Liver (tissue), 9 donors: ENCODE measurements around the gene CHKB. TPM values are rescaled to one million over a fixed set of nuclear protein-coding genes. Genes with fewer than 3 reads are reported as not detected.

Experiments
- DNase-seq: peaks from one replicate; pipeline ENCODE4 v3.0.0-alpha.2; 2017; ENCODE audit warnings: low spot score
- H3K27ac ChIP-seq, 2 donors: one replicate each; pipeline ENCODE4 v1.7.0; 2013; ENCODE audit warnings: inconsistent platforms in 2 of 2, low read length in 2 of 2, control low read depth in 1 of 2, low read depth in 1 of 2, mild to moderate bottlenecking in 1 of 2
- H3K27me3 ChIP-seq, 4 donors: one replicate each; pipeline versions ENCODE4 v1.6.1 to v1.7.0; 2013; ENCODE audit warnings: low read length in 3 of 4, inconsistent platforms in 1 of 4, mild to moderate bottlenecking in 1 of 4, moderate library complexity in 1 of 4; ENCODE audit not compliant: control insufficient read depth in 4 of 4, insufficient read depth in 4 of 4
- H3K36me3 ChIP-seq, 4 donors: one replicate each; pipeline versions ENCODE4 v1.6.1 to v1.7.0; 2013; ENCODE audit warnings: low read length in 3 of 4, mild to moderate bottlenecking in 3 of 4, low read depth in 1 of 4, moderate library complexity in 1 of 4; ENCODE audit not compliant: control insufficient read depth in 4 of 4, insufficient read depth in 3 of 4
- H3K4me1 ChIP-seq, 4 donors: one replicate each; pipeline versions ENCODE4 v1.6.1 to v1.7.0; 2013; ENCODE audit warnings: low read length in 3 of 4, mild to moderate bottlenecking in 3 of 4, moderate library complexity in 1 of 4; ENCODE audit not compliant: control insufficient read depth in 4 of 4, insufficient read depth in 4 of 4
- H3K4me3 ChIP-seq, 3 donors: one replicate each; pipeline versions ENCODE4 v1.6.1 to v1.7.0; 2013; ENCODE audit warnings: low read length in 3 of 3, control low read depth in 1 of 3, low read depth in 1 of 3, mild to moderate bottlenecking in 1 of 3
- H3K9ac ChIP-seq, 2 donors: one replicate each; pipeline ENCODE4 v1.7.0; 2013; ENCODE audit warnings: low read length in 2 of 2, mild to moderate bottlenecking in 2 of 2, moderate library complexity in 2 of 2, control low read depth in 1 of 2, low read depth in 1 of 2
- H3K9me3 ChIP-seq, 4 donors: one replicate each; pipeline versions ENCODE4 v1.6.1 to v1.7.0; 2013; ENCODE audit warnings: low read length in 3 of 4; ENCODE audit not compliant: control insufficient read depth in 4 of 4
- EGR1 ChIP-seq, 2 donors: IDR thresholded peaks; 2 replicates each; pipeline ENCODE4 v1.6.1; 2016 to 2018; ENCODE audit warnings: antibody characterized with exemption in 2 of 2, low read depth in 2 of 2
- FOXA1 ChIP-seq: IDR thresholded peaks from 2 replicates; pipeline ENCODE4 v1.6.1; 2016; ENCODE audit warnings: antibody characterized with exemption
- FOXA2 ChIP-seq: IDR thresholded peaks from 2 replicates; pipeline ENCODE4 v1.6.1; 2016; ENCODE audit warnings: antibody characterized with exemption
- GABPA ChIP-seq, 2 donors: IDR thresholded peaks in 1 of 2; conservative IDR thresholded peaks in 1 of 2; 2 replicates each; pipeline ENCODE4 v1.6.1; 2016; ENCODE audit warnings: antibody characterized with exemption in 2 of 2, mild to moderate bottlenecking in 1 of 2, moderate library complexity in 1 of 2
- HNF4A ChIP-seq, 2 donors: conservative IDR thresholded peaks; 2 replicates each; pipeline ENCODE4 v1.6.1; 2016; ENCODE audit warnings: antibody characterized with exemption in 2 of 2, mild to moderate bottlenecking in 2 of 2
- JUND ChIP-seq, 2 donors: IDR thresholded peaks; 2 replicates each; pipeline ENCODE4 v1.6.1; 2016; ENCODE audit warnings: antibody characterized with exemption in 2 of 2
- NR2F2 ChIP-seq: IDR thresholded peaks from 2 replicates; pipeline ENCODE4 v1.6.1; 2016; ENCODE audit warnings: antibody characterized with exemption
- RAD21 ChIP-seq, 2 donors: IDR thresholded peaks; 2 replicates each; pipeline ENCODE4 v1.6.1; 2016; ENCODE audit warnings: antibody characterized with exemption in 2 of 2, mild to moderate bottlenecking in 2 of 2
- RXRA ChIP-seq, 2 donors: IDR thresholded peaks; 2 replicates each; pipeline ENCODE4 v1.6.1; 2017 to 2018; ENCODE audit warnings: antibody characterized with exemption in 2 of 2, mild to moderate bottlenecking in 1 of 2
- SP1 ChIP-seq: IDR thresholded peaks from 2 replicates; pipeline ENCODE4 v1.6.1; 2018; ENCODE audit warnings: antibody characterized with exemption, mild to moderate bottlenecking
- TAF1 ChIP-seq: conservative IDR thresholded peaks from 2 replicates; pipeline ENCODE4 v1.6.1; 2016; ENCODE audit warnings: antibody characterized with exemption, mild to moderate bottlenecking
- YY1 ChIP-seq: IDR thresholded peaks from 2 replicates; pipeline ENCODE4 v1.6.1; 2016; ENCODE audit warnings: antibody characterized with exemption, mild to moderate bottlenecking
- WGBS: extraction: QIAGEN DNeasy Blood & Tissue Kit; methylation state at CpG from one replicate; pipeline ENCODE4 v1.1.7; 2013; 5-methylcytosine and 5-hydroxymethylcytosine counted together
- polyA plus RNA-seq, 2 donors: library from polyadenylated mRNA; stranded (reverse) in 1 of 2; unstranded in 1 of 2; fragments of 200-250 nt in 1 of 2; fragments of >200 nt in 1 of 2; fragmentation: Nextera tagmentation in 1 of 2; extraction: Ambion mirVana in 1 of 2; gene quantifications; one replicate each; pipeline versions ENCODE4 v1.2.1 to v1.2.3, GENCODE V29; 2013 to 2015
- total RNA-seq, 2 donors: library from RNA; depleted of rRNA; stranded (reverse); fragments of >200 nt; gene quantifications; one replicate each; pipeline ENCODE4 v1.2.3, GENCODE V29; 2014
- TF ChIP-seq, protein P1 (sequence below): IDR thresholded peaks from 2 replicates; pipeline ENCODE4 v1.6.1; 2016; ENCODE audit warnings: antibody characterized with exemption
- TF ChIP-seq, protein P2 (sequence below): IDR thresholded peaks from 2 replicates; pipeline ENCODE4 v1.6.1; 2016; ENCODE audit warnings: antibody characterized with exemption, mild to moderate bottlenecking
- TF ChIP-seq, protein P3 (sequence below): IDR thresholded peaks from 2 replicates; pipeline ENCODE4 v1.6.1; 2016; ENCODE audit warnings: antibody characterized with exemption
- TF ChIP-seq, protein P4 (sequence below): IDR thresholded peaks from 2 replicates; pipeline ENCODE4 v1.6.1; 2016; ENCODE audit warnings: antibody characterized with exemption
- donor health status: healthy.
- donor health status: healthy.
- donor health status: healthy.
- donor health status: healthy.
- donor health status: healthy.

CHKB gene
- total and polyA plus RNA-seq, 4 donors = 17.9 to 24.2 (median 20.6) TPM

DNA sequence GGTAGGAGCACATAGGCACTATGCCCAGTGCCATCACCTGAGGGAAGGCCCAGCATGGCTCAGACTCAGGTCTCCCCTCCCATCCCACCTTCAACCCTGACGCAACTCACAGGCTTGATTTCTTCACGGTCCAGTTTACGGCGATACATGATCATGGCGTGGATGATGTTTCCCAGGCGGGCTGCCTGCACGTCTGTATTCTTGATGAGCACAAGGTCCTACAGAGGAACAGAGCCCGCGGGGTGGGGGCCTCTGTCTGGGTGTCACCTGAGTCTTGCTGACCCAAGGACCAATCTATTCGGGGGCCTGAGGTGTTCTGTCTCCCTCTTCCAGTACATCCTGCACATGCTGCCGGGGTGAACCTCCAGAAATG lies 8.3 kb downstream of the CHKB start:
- Histone ChIP-seq H3K27me3 (no peaks in the 10 kb centered on the region), H3K9me3 (no peaks in the 10 kb centered on the region), H3K4me3 (no peak overlapping the region), H3K36me3 (peaks cover 0 to 13% (median under 1%) of the 10 kb centered on the region in 4 donors), H3K9ac (no peak overlapping the region), H3K4me1 (peaks cover 8 to 26% (median 20%) of the 10 kb centered on the region in 4 donors), H3K27ac (no peak overlapping the region)
- TF ChIP-seq, protein P1, sequence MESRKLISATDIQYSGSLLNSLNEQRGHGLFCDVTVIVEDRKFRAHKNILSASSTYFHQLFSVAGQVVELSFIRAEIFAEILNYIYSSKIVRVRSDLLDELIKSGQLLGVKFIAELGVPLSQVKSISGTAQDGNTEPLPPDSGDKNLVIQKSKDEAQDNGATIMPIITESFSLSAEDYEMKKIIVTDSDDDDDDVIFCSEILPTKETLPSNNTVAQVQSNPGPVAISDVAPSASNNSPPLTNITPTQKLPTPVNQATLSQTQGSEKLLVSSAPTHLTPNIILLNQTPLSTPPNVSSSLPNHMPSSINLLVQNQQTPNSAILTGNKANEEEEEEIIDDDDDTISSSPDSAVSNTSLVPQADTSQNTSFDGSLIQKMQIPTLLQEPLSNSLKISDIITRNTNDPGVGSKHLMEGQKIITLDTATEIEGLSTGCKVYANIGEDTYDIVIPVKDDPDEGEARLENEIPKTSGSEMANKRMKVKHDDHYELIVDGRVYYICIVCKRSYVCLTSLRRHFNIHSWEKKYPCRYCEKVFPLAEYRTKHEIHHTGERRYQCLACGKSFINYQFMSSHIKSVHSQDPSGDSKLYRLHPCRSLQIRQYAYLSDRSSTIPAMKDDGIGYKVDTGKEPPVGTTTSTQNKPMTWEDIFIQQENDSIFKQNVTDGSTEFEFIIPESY = no peak
- no peak for TF ChIP-seq SP1
- no peak for TF ChIP-seq RAD21 (IDR thresholded peaks at IDR 0.05)
- TF ChIP-seq RXRA (IDR thresholded peaks at IDR 0.05) = no peak
- TF ChIP-seq HNF4A (conservative IDR thresholded peaks at IDR 0.05) = no peak
- no peak for TF ChIP-seq FOXA2
- TF ChIP-seq GABPA (IDR thresholded peaks at IDR 0.05 in 1 of 2, conservative IDR thresholded peaks at IDR 0.05 in 1 of 2) = no peak
- TF ChIP-seq JUND (IDR thresholded peaks at IDR 0.05) = no peak
- TF ChIP-seq, protein P2, sequence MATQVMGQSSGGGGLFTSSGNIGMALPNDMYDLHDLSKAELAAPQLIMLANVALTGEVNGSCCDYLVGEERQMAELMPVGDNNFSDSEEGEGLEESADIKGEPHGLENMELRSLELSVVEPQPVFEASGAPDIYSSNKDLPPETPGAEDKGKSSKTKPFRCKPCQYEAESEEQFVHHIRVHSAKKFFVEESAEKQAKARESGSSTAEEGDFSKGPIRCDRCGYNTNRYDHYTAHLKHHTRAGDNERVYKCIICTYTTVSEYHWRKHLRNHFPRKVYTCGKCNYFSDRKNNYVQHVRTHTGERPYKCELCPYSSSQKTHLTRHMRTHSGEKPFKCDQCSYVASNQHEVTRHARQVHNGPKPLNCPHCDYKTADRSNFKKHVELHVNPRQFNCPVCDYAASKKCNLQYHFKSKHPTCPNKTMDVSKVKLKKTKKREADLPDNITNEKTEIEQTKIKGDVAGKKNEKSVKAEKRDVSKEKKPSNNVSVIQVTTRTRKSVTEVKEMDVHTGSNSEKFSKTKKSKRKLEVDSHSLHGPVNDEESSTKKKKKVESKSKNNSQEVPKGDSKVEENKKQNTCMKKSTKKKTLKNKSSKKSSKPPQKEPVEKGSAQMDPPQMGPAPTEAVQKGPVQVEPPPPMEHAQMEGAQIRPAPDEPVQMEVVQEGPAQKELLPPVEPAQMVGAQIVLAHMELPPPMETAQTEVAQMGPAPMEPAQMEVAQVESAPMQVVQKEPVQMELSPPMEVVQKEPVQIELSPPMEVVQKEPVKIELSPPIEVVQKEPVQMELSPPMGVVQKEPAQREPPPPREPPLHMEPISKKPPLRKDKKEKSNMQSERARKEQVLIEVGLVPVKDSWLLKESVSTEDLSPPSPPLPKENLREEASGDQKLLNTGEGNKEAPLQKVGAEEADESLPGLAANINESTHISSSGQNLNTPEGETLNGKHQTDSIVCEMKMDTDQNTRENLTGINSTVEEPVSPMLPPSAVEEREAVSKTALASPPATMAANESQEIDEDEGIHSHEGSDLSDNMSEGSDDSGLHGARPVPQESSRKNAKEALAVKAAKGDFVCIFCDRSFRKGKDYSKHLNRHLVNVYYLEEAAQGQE = no peak
- TF ChIP-seq TAF1 = no peak
- no peak for TF ChIP-seq YY1
- TF ChIP-seq EGR1 (IDR thresholded peaks at IDR 0.05; ENCODE audit: low read depth in 2 of 2) = no peak
- TF ChIP-seq FOXA1 = no peak
- DNase-seq = no peak
- WGBS = 93% methylated on average over 11 of the region's 11 CpGs

DNA sequence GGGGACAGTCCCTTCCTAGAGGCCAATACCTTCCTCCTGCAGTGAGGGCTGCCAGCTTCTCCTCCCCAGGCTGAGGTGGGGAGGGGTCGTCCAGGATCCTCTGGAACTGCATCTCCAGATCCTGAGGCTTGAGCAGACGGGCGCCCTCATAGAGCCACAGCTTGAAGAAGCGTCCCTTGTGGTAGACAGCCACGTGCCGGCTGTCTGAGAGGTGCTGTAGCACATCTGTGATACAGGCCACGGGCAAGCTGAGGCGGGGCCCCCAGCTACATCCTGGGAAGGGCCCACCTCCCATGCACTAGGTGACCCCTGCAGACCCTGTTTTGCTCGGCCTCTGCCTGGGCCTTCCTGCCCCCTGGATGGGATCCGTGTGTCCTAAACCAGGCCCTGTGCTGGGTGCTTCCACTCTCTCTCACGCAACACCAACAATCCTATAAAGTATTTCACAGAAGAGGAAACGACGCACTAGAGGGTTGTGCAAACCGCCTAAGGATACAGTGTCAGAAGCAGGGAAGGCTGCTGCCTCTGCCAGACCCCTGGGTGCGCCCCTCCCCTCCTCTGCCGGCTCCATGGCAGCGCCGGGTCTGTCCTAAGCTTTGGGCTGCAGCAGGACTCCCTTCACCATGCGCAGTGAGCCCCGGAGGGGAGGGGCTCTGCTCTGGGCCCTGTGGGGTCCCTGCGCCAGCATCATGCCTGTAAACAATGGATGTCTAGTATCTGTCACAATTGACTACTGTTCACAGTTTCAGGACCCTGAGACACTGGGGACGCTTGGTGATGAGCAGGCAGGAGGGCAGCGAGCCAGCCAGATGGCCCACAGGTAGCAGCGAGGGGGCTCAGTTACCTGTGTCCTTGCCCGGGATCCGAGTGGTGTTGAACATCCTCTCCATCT lies 8.9 kb downstream of the CHKB start:
- Histone ChIP-seq H3K9me3 (no peaks in the 10 kb centered on the region), H3K9ac (no peak overlapping the region)
- no peak for DNase-seq
- TF ChIP-seq, protein P2 = no peak
- TF ChIP-seq FOXA1 (no peak), EGR1 (IDR thresholded peaks at IDR 0.05; ENCODE audit: low read depth in 2 of 2) (no peak), FOXA2 (no peak), HNF4A (conservative IDR thresholded peaks at IDR 0.05) (no peak), SP1 (no peak), RXRA (IDR thresholded peaks at IDR 0.05) (no peak), NR2F2 (no peak), GABPA (IDR thresholded peaks at IDR 0.05 in 1 of 2, conservative IDR thresholded peaks at IDR 0.05 in 1 of 2) (no peak)
- TF ChIP-seq, protein P1 = no peak
- TF ChIP-seq, protein P3, sequence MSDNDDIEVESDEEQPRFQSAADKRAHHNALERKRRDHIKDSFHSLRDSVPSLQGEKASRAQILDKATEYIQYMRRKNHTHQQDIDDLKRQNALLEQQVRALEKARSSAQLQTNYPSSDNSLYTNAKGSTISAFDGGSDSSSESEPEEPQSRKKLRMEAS = no peak
- TF ChIP-seq, protein P4, sequence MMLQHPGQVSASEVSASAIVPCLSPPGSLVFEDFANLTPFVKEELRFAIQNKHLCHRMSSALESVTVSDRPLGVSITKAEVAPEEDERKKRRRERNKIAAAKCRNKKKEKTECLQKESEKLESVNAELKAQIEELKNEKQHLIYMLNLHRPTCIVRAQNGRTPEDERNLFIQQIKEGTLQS = no peak

More for the DNA sequence above, 8.9 kb downstream of the CHKB start:
- H3K4me1 ChIP-seq = peaks cover 10 to 31% (median 22%) of the 10 kb centered on the region in 4 donors
- WGBS = 93% methylated on average over 26 of the region's 26 CpGs
- peaks cover 0 to 17% (median 0%) of the 10 kb centered on the region in 4 donors for H3K36me3 ChIP-seq
- H3K27ac ChIP-seq = no peak overlapping the region
- no peak overlapping the region for H3K4me3 ChIP-seq
- no peaks in the 10 kb centered on the region for H3K27me3 ChIP-seq
